TTC549 (cell line): ENCODE results near the gene ARV1.
"Not testable (repeated sequence)": the region's sequence is repeated elsewhere in the genome, so short reads cannot be mapped to it uniquely, and the experiment has no call there.

Experiments used
- FAIRE-seq: peaks from 2 replicates; lab custom pipeline; 2012; peaks lifted over from hg19 to GRCh38; lab: Jason Lieb, UNC

The ARV1 gene

GRCh38 chr1:231020139-231020601 is 41.3 kb downstream of the ARV1 start:
- no peak for FAIRE-seq

- FAIRE-seq, result no peak
Observed at GRCh38 chr1:231020816-231021215, 41.9 kb downstream of the ARV1 start.

GRCh38 chr1:231021540-231022031 is 42.7 kb downstream of the ARV1 start:
- no peak for FAIRE-seq

- FAIRE-seq, result not testable (repeated sequence)
Observed at GRCh38 chr1:231022543-231022942, 43.6 kb downstream of the ARV1 start.

GRCh38 chr1:231023150-231023549 is 44.3 kb downstream of the ARV1 start:
- FAIRE-seq, result no peak

GRCh38 chr1:231026576-231026975 is 47.7 kb downstream of the ARV1 start:
- no peak for FAIRE-seq

- no peak for FAIRE-seq
Observed at GRCh38 chr1:231027136-231027925, 48.4 kb downstream of the ARV1 start.

- no peak for FAIRE-seq
Observed at GRCh38 chr1:231027971-231028370, 49.1 kb downstream of the ARV1 start.

GRCh38 chr1:231028682-231029081 is 49.8 kb downstream of the ARV1 start:
- no peak for FAIRE-seq

GRCh38 chr1:231029247-231029646 is 50.4 kb downstream of the ARV1 start:
- not testable (repeated sequence) for FAIRE-seq

- no peak for FAIRE-seq
Observed at GRCh38 chr1:231029841-231030240, 50.9 kb downstream of the ARV1 start.

GRCh38 chr1:231032963-231033362 is 54.1 kb downstream of the ARV1 start:
- FAIRE-seq, result no peak

GRCh38 chr1:231035799-231036198 is 56.9 kb downstream of the ARV1 start:
- no peak for FAIRE-seq

GRCh38 chr1:231036416-231036815 is 57.5 kb downstream of the ARV1 start:
- no peak for FAIRE-seq

GRCh38 chr1:231037585-231038517 is 59.0 kb downstream of the ARV1 start:
- no peak for FAIRE-seq

GRCh38 chr1:231039161-231040018 is 60.5 kb downstream of the ARV1 start:
- FAIRE-seq, result no peak

GRCh38 chr1:231040019-231040799 is 61.3 kb downstream of the ARV1 start, which contains the start of gene FAM89A:
Gene FAM89A (minus strand): TSS chr1:231040254. CDS start chr1:231040211, 43 bp downstream.
- FAIRE-seq, result no peak

GRCh38 chr1:231040800-231041718 is 62.2 kb downstream of the ARV1 start:
- FAIRE-seq, result no peak

GRCh38 chr1:231041719-231042261 is 62.9 kb downstream of the ARV1 start:
- FAIRE-seq, result no peak

GRCh38 chr1:231044588-231044987 is 65.7 kb downstream of the ARV1 start:
- FAIRE-seq, result no peak
